BLaER1 treated with 17β-estradiol and CSF1 and Interleukin-3, amounts not matched to agents 10 nM and 100 nM (cell line): ENCODE results near the gene CRX.

Source experiments
- H3K27ac ChIP-seq, 11 experiments: shearing (Covaris generic); formaldehyde crosslinking; 2 replicates each; pipeline ENCODE4 v1.8.1; 2022
- H3K27me3 ChIP-seq, 11 experiments: shearing (Covaris generic); formaldehyde crosslinking; 2 replicates each; pipeline ENCODE4 v1.8.1; 2022
- H3K36me3 ChIP-seq, 11 experiments: shearing (Covaris generic); formaldehyde crosslinking; 2 replicates each; pipeline ENCODE4 v1.8.1; 2022
- H3K4me1 ChIP-seq, 10 experiments: shearing (Covaris generic); formaldehyde crosslinking; 2 replicates each; pipeline ENCODE4 v1.8.1; 2022
- H3K4me2 ChIP-seq, 11 experiments: shearing (Covaris generic); formaldehyde crosslinking; 2 replicates each; pipeline ENCODE4 v1.8.1; 2022
- H3K4me3 ChIP-seq, 10 experiments: shearing (Covaris generic); formaldehyde crosslinking; 2 replicates each; pipeline ENCODE4 v1.8.1; 2022
- H3K9ac ChIP-seq, 11 experiments: shearing (Covaris generic); formaldehyde crosslinking; 2 replicates each; pipeline ENCODE4 v1.8.1; 2022
- H3K9me3 ChIP-seq, 11 experiments: shearing (Covaris generic); formaldehyde crosslinking; replicated peaks in 1 of 11; 2 replicates each; pipeline ENCODE4 v1.8.1; 2022
- H4K20me1 ChIP-seq, 11 experiments: shearing (Covaris generic); formaldehyde crosslinking; 2 replicates each; pipeline ENCODE4 v1.8.1; 2022
- Cebpa-rat ChIP-seq, 11 experiments: shearing (Covaris generic); IDR thresholded peaks; 2 replicates each; pipeline ENCODE4 v1.8.1; 2022

CRX gene

GRCh38 chr19:47819858-47820257 is 1.9 kb upstream of the CRX start:
- Histone ChIP-seq H3K4me2 (peak overlapping the region in 7 of 11 experiments; percentile 9 to 76 (median 28); a peak in 9 of 22 replicates), H3K4me3 (no peak overlapping the region), H3K36me3 (no peaks in the 10 kb centered on the region), H3K9ac (peak overlapping the region in 1 of 11 experiments; percentile 6; a peak in 1 of 22 replicates), H4K20me1 (0 out of 22 replicates have a peak, but pooled peaks cover 0 to 7% (median 0%) of the 10 kb centered on the region in 11 experiments), H3K27me3 (peaks cover 11 to 28% (median 20%) of the 10 kb centered on the region in 11 experiments), H3K9me3 (no peaks in the 10 kb centered on the region), H3K4me1 (peaks cover 0 to 11% (median 2%) of the 10 kb centered on the region in 10 experiments; a peak in 3 of 20 replicates), H3K27ac (no peak overlapping the region)
- no peak for TF ChIP-seq Cebpa-rat (IDR thresholded peaks at IDR 0.05)

- Histone ChIP-seq H3K9me3 (no peaks in the 10 kb centered on the region), H3K9ac (0 out of 22 replicates have a peak overlapping the region, but pooled peaks of 1 of the 11 experiments have one; percentile 6), H3K4me1 (peaks cover 0 to 11% (median 2%) of the 10 kb centered on the region in 10 experiments; a peak in 3 of 20 replicates), H4K20me1 (0 out of 22 replicates have a peak, but pooled peaks cover 0 to 7% (median 0%) of the 10 kb centered on the region in 11 experiments), H3K4me3 (no peak overlapping the region), H3K36me3 (no peaks in the 10 kb centered on the region), H3K27ac (no peak overlapping the region), H3K27me3 (peaks cover 11 to 28% (median 20%) of the 10 kb centered on the region in 11 experiments), H3K4me2 (peak overlapping the region in 4 of 11 experiments; percentile 15 to 76 (median 46); a peak in 8 of 22 replicates)
- TF ChIP-seq Cebpa-rat (IDR thresholded peaks at IDR 0.05): no peak
Observed at GRCh38 chr19:47820410-47820809, 1.3 kb upstream of the CRX start.

- no peak for TF ChIP-seq Cebpa-rat (IDR thresholded peaks at IDR 0.05)
- Histone ChIP-seq H4K20me1 (0 out of 22 replicates have a peak, but pooled peaks cover 0 to 7% (median 0%) of the 10 kb centered on the region in 11 experiments), H3K4me1 (peaks cover 0 to 11% (median 2%) of the 10 kb centered on the region in 10 experiments; a peak in 3 of 20 replicates), H3K4me2 (no peak overlapping the region), H3K4me3 (no peak overlapping the region), H3K36me3 (no peaks in the 10 kb centered on the region), H3K9me3 (0 out of 22 replicates have a peak, but pooled peaks cover 0 to 5% (median 0%) of the 10 kb centered on the region in 11 experiments), H3K27ac (no peak overlapping the region), H3K27me3 (peaks cover 7 to 23% (median 16%) of the 10 kb centered on the region in 11 experiments), H3K9ac (no peak overlapping the region)
Observed at GRCh38 chr19:47824396-47824795, 2.7 kb downstream of the CRX start.

GRCh38 chr19:47826800-47827199 is 5.1 kb downstream of the CRX start:
- no peaks in the 10 kb centered on the region for H3K27me3 ChIP-seq
- H3K4me2 ChIP-seq: no peak overlapping the region
- no peaks in the 10 kb centered on the region for H3K36me3 ChIP-seq
- TF ChIP-seq Cebpa-rat (IDR thresholded peaks at IDR 0.05): no peak
- H3K4me1 ChIP-seq: no peaks in the 10 kb centered on the region
- 0 out of 22 replicates have a peak, but pooled peaks cover 0 to 5% (median 0%) of the 10 kb centered on the region in 11 experiments for H3K9me3 ChIP-seq
- no peak overlapping the region for H3K4me3 ChIP-seq
- H3K9ac ChIP-seq: no peak overlapping the region
- H3K27ac ChIP-seq: no peak overlapping the region
- 0 out of 22 replicates have a peak, but pooled peaks cover 0 to 7% (median 0%) of the 10 kb centered on the region in 11 experiments for H4K20me1 ChIP-seq

GRCh38 chr19:47832723-47833122 is 11.0 kb downstream of the CRX start:
- H3K9ac ChIP-seq: no peak overlapping the region
- H3K4me3 ChIP-seq: no peak overlapping the region
- no peak for TF ChIP-seq Cebpa-rat (IDR thresholded peaks at IDR 0.05)

GRCh38 chr19:47836038-47836437 is 14.3 kb downstream of the CRX start:
- TF ChIP-seq Cebpa-rat (IDR thresholded peaks at IDR 0.05): no peak
- H3K9ac ChIP-seq: no peak overlapping the region
- no peak overlapping the region for H3K4me3 ChIP-seq
- H3K4me2 ChIP-seq: no peak overlapping the region
- no peaks in the 10 kb centered on the region for H3K36me3 ChIP-seq
- H3K4me1 ChIP-seq: no peaks in the 10 kb centered on the region
- no peaks in the 10 kb centered on the region for H3K27me3 ChIP-seq
- H4K20me1 ChIP-seq: no peaks in the 10 kb centered on the region
- H3K9me3 ChIP-seq: no peaks in the 10 kb centered on the region
- no peak overlapping the region for H3K27ac ChIP-seq

More at GRCh38 chr19:47832723-47833122, 11.0 kb downstream of the CRX start:
- Histone ChIP-seq H3K36me3 (no peaks in the 10 kb centered on the region), H3K27ac (no peak overlapping the region), H3K9me3 (no peaks in the 10 kb centered on the region), H3K4me2 (no peak overlapping the region), H4K20me1 (no peaks in the 10 kb centered on the region), H3K4me1 (no peaks in the 10 kb centered on the region), H3K27me3 (no peaks in the 10 kb centered on the region)

GRCh38 chr19:47839411-47839810 is 17.7 kb downstream of the CRX start:
- no peaks in the 10 kb centered on the region for H3K36me3 ChIP-seq
- no peak overlapping the region for H3K27ac ChIP-seq
- no peak overlapping the region for H3K9ac ChIP-seq
- no peaks in the 10 kb centered on the region for H3K27me3 ChIP-seq
- H3K9me3 ChIP-seq: no peaks in the 10 kb centered on the region
- H3K4me3 ChIP-seq: no peak overlapping the region
- H4K20me1 ChIP-seq: no peaks in the 10 kb centered on the region
- TF ChIP-seq Cebpa-rat (IDR thresholded peaks at IDR 0.05): no peak
- H3K4me1 ChIP-seq: peaks cover 0 to 8% (median 2%) of the 10 kb centered on the region in 10 experiments; a peak in 4 of 20 replicates
- H3K4me2 ChIP-seq: no peak overlapping the region

- H3K4me2 ChIP-seq: no peak overlapping the region
Observed at GRCh38 chr19:47839913-47840312, 18.2 kb downstream of the CRX start.

GRCh38 chr19:47842941-47843340 is 21.2 kb downstream of the CRX start:
- Histone ChIP-seq H4K20me1 (no peaks in the 10 kb centered on the region), H3K4me1 (peaks cover 0 to 8% (median 2%) of the 10 kb centered on the region in 10 experiments; a peak in 4 of 20 replicates), H3K27ac (no peak overlapping the region), H3K27me3 (no peaks in the 10 kb centered on the region), H3K4me2 (peak overlapping the region in 4 of 11 experiments; percentile 5 to 30 (median 10); a peak in 2 of 22 replicates), H3K9me3 (no peaks in the 10 kb centered on the region), H3K9ac (no peak overlapping the region), H3K4me3 (no peak overlapping the region), H3K36me3 (no peaks in the 10 kb centered on the region)
- TF ChIP-seq Cebpa-rat (IDR thresholded peaks at IDR 0.05): no peak

More at GRCh38 chr19:47839913-47840312, 18.2 kb downstream of the CRX start:
- H3K9me3 ChIP-seq: no peaks in the 10 kb centered on the region
- H3K27me3 ChIP-seq: no peaks in the 10 kb centered on the region
- no peaks in the 10 kb centered on the region for H4K20me1 ChIP-seq
- TF ChIP-seq Cebpa-rat (IDR thresholded peaks at IDR 0.05): no peak
- H3K9ac ChIP-seq: no peak overlapping the region
- H3K36me3 ChIP-seq: no peaks in the 10 kb centered on the region
- peaks cover 0 to 8% (median 2%) of the 10 kb centered on the region in 10 experiments; a peak in 4 of 20 replicates for H3K4me1 ChIP-seq
- H3K27ac ChIP-seq: no peak overlapping the region
- H3K4me3 ChIP-seq: no peak overlapping the region
